Activated T-helper 1 cell treated with Interleukin-2 at 50 U/mL for 16 hours (primary cell): ENCODE data around the gene SSUH2.
"Not testable (repeated sequence)": the region's sequence is repeated elsewhere in the genome, so short reads cannot be mapped to it uniquely, and the experiment has no call there.

Experiments
- DNase-seq: peaks from one replicate; pipeline ENCODE4 v3.0.0-alpha.2; 2020; ENCODE audit warnings: low read depth

SSUH2 gene

DNA sequence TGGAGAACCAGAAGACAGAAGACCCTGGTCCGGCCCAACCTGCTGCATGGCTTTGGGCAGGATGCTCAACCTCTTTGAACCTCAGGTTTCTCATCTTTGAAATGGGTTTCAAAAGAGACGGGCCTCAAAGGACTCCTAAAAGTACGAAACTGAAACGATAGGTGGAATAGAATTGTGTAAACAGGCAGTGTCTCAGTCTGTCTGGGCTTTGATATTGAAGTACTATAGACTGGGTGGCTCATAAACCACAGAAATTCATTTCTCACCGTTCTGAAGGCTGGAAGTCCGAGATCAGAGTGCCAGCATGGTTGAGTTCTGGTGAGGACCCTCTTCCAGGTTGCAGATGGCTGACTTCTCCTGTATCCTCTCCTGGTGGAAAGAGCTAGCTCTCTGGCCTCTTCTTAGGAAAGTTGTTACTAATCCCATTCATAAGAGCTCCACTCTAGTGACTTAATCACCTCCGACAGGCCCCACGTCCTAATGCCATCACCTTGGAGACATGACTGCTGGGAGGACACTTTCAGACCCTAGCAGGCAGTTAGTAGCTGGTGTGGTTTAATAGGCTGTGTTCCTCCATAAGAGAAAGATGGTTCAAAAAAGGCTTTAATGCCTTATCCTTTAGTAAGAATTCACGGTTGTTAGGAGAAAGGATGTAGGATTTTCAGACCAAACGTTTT is 35.7 kb downstream of the SSUH2 start:
- DNase-seq: no peak

GRCh38 chr3:8608041-8608790 is 36.4 kb downstream of the SSUH2 start:
- no peak for DNase-seq

- no peak for DNase-seq
Observed at GRCh38 chr3:8607234-8608040, 37.2 kb downstream of the SSUH2 start.

- DNase-seq: no peak
Observed at GRCh38 chr3:8606701-8607231, 37.8 kb downstream of the SSUH2 start.

GRCh38 chr3:8604988-8605387 is 39.6 kb downstream of the SSUH2 start:
- DNase-seq: no peak

- no peak for DNase-seq
Observed at GRCh38 chr3:8604006-8604405, 40.6 kb downstream of the SSUH2 start.

- DNase-seq: no peak
Observed at GRCh38 chr3:8603115-8603710, 41.4 kb downstream of the SSUH2 start.

GRCh38 chr3:8600457-8600856 is 44.1 kb downstream of the SSUH2 start:
- no peak for DNase-seq

- no peak for DNase-seq
Observed at GRCh38 chr3:8599146-8599545, 45.5 kb downstream of the SSUH2 start.

- no peak for DNase-seq
Observed at GRCh38 chr3:8597219-8597853, 47.3 kb downstream of the SSUH2 start.

GRCh38 chr3:8596321-8597218 is 48.0 kb downstream of the SSUH2 start:
- DNase-seq: no peak

GRCh38 chr3:8595695-8596115 is 48.9 kb downstream of the SSUH2 start:
- DNase-seq: no peak

DNA sequence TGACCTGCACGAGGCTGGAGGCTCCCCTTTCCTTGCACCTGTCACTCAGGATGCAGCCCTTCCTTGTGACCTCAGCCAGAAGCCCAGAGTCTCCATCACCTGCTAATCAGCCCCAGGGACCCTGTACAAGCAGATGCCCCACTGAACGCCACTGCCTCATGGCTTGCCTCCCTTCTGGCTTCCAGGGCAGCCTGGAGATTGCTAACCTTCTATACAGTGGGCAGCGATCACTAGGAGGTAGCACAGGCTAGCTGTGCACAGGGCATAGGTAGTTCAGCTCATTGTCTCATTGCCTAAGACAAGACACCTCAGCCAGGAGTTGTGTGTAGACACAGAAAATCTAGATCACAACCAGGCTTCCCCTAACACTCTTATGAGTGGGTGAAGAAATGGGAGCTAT is 49.3 kb downstream of the SSUH2 start:
- DNase-seq: no peak

GRCh38 chr3:8593021-8593827 is 51.4 kb downstream of the SSUH2 start:
- no peak for DNase-seq

- DNase-seq: no peak
Observed at GRCh38 chr3:8589880-8590556, 54.6 kb downstream of the SSUH2 start.

DNA sequence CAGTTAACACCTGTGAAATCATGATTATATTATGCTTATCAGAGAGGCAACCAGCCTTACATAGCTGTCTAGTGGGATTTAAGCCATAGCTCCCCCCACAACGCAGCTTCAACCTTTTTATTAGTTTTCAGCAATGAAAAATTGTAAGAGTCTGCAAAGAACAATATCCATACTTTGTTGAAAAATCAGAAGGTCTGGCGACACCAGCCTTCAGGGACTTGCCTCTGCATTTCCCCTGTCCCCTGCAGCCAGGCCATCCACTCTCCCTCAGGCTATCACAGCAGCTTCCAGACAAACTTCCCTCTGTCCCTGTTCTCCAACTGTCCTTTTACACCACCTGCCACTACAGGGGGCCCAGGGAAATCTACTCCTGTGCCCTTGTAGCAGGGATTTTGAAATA is 59.9 kb downstream of the SSUH2 start:
- DNase-seq: no peak

DNA sequence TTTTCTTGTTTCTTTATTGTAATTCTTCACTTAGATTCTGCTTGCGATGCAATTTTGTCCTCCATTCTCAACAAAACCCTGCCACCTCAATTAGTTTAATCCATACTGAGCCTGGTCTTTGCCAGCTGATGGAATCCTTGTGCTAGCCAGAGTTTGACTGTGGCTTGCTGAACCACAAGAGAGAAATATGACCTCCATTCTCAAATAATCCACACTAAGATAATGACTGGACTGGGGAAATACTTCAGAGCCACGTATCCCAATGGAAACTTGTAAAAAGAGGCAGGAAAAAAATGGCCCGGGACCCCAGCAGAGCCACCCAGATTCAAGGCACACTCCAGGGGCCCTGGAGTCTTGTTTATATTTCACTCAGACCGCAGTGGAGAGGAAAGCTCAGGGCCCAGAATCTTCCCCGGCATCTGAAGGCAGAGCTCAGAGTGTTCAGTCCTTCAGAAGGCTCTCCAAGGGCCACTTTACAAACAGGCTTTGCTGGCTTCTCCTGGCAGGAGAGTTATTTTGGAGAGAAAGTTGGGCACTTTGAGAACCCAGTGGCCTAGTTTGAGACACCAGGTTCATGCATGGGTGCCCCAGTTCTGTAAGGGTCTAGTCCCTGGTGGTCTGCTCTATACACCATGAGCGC is 62.7 kb downstream of the SSUH2 start:
- no peak for DNase-seq

DNA sequence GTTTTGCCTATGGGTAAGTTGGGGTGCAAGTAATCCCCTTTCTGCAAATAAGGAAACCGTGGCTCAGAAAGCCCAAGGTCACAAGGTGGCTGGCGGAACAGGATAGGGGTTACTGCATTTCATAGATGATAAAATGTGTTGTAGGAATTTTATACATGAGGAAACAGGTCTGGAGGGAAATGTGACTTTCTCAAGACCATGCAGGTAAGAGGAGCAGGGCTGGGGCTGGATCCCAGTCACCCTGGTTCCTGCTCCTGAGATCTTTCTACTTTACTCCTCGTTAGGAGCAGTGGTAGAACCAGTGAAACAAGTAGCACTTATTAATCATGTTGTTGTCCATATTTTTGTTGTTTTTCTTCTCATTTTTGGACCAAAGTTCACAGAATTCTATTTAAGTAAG is 63.2 kb downstream of the SSUH2 start:
- no peak for DNase-seq

GRCh38 chr3:8580434-8580833 is 64.2 kb downstream of the SSUH2 start:
- DNase-seq: not testable (repeated sequence)
